GM21423 (cell line): Measurements from ENCODE around the gene CDH4.

Experiments used
- ATAC-seq: cut with Tn5 transposase; IDR thresholded peaks from one replicate; pipeline ENCODE4 v1.9.1; 2021; ENCODE audit warnings: mild to moderate bottlenecking, moderate library complexity; ENCODE audit not compliant: unreplicated experiment

CDH4 gene

DNA sequence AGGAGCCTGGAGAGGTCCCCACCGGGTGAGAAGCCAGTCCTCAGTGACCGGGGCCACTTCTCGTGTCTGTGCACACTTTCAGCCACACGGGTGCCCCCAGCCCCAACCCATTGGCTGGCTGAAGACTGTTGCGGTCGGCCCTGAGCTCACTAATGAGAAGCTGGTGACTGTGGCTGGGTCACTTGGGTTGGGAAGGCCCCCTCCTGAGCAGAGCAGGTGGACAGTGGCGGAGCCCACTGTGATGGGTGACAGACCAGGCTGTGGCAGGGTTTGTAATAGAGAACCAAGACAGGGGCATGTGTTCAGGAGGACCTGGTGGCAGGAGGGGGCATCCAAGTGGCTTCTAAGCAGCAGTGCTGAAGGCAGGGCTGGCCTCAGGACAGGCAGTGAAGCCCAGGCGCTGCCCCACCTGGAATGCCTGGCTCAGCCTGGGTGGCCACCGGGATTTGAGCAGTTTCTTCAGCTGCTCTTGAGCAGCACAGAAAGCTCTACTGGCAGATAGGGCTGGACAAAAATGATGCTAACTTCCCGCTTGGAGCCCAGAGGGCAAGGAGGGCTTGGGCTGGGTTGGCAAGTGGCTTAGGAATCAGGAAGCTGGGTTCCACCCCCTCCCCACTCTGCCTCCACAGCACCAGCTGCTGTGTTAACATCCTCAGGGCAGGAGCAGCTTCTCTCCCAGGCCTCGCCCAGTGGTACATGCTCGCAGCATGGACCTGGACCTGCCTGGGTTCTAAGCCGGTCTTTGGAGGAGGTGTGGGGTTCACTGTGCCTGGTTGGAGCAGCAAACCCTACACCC lies 256.4 kb downstream of the CDH4 start:
- no peak for ATAC-seq

DNA sequence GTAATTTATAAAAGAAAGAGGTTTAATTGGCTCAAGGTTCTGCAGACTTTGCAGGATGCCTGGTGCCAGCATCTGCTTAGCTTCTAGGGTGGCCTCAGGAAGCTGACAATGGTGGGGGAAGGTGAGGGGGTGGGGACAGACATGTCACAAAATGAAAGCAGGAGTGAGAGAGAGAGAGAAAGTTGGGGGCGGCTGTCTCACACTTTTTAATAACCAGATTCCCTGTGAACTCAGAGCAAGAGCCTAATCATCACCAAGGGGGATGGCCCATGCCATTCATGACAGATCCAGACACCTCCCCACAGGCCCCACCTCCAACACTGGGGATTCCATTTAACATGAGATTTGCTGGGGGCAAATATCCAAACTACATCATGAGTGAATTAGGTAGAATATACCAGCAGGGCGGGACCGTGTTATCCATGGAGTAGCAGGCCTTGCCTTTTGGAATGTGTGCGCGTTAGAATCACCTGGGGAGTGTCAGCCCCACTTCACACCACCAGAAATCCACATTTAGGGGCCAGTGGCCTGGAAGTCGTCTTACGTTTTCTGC lies 258.8 kb downstream of the CDH4 start:
- ATAC-seq: no peak

DNA sequence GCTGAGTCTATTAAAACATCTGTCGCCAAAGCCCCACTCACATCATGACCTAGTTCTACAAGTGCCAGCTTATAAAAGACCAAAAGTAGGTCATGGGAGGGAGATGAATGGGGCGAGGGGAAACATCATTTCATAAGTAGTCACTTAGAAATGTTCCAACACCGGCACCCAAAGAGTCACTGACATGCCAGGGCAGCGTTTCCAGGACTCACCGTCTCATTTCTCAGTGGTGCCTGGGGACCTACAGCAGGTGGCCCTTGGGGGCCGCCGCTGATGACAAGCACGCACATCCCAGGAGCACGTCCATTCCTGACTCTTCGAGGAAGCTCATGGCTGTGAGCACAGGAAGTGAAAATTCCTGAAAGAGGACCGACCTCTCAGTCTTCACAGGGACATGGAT lies 260.4 kb downstream of the CDH4 start:
- no peak for ATAC-seq

DNA sequence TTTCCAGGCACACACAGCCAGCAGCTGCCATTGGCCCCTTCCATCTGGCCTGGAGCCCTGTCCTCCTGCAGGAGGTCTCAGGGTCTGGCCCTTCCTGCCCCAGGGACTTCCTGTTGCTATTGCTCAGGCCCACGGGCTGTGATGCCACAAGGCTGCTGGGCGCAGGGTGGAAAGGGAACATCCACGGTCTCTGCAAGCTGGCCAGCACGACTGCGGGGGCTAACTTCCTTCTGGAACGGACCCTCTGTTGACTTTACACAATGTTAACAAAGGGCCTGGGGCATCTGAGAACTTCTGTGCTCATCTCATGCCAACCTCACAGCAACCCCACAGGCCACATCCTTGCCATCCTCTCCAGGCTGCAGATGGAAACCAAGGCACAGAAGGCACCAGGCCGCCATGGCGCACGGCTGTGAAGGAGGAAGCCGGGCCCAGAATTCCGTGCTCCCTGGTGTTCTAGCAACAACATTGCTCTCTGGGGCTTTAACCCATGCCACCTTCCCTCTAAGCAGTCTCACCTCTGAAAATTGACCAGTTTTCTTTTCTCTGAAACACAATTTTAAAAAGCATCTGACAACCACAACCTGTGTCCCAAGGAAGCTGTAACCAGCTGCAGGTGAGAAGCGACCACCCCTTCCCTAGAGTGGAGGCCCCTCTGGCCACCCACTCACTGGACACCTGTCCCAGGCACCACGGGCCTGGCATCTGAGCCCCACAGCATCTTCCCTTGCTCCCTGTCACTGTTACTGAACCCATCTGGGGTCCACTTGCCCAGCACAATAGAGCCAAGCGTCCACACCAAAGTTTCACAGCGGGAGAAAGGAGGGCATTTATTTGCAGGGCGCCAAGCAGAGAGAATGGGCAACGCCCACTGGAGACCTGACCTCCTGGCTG lies 261.3 kb downstream of the CDH4 start:
- ATAC-seq: no peak

DNA sequence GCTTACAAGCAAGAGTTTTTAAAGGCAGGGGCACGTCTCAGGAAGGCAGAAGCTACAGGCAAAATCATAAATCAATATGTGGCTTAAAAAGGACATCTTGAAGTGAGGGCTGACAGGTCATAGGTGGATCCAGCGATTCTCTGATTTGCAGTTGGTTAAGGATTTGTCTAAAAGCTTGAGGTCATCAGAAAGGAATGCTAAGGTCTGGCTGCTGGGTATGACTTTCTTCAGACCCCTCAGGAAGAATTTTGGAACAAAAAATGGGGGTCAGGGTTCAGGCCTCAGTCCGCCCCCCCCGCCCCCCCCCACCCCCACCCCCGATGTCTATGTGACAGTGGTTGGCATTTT lies 261.9 kb downstream of the CDH4 start:
- ATAC-seq: no peak

DNA sequence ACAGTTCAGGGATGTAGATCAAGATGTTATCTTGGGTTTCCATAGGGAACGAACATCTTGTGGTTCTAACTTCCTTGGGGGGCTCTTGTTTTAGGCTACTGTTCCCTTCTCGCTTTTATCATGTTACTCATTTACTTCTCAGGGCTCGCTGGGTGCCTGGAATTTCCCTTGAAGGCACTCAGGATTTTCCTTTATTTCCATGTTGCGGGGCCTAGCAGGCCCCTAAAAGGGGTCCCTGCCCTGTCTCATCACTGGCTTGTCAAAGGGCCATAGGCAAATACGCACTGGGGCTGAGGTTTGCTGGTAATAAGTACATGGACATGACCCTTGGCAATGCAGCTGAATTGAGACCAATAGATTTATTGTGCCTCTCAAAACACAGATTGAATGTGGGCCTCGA lies 262.3 kb downstream of the CDH4 start:
- no peak for ATAC-seq

DNA sequence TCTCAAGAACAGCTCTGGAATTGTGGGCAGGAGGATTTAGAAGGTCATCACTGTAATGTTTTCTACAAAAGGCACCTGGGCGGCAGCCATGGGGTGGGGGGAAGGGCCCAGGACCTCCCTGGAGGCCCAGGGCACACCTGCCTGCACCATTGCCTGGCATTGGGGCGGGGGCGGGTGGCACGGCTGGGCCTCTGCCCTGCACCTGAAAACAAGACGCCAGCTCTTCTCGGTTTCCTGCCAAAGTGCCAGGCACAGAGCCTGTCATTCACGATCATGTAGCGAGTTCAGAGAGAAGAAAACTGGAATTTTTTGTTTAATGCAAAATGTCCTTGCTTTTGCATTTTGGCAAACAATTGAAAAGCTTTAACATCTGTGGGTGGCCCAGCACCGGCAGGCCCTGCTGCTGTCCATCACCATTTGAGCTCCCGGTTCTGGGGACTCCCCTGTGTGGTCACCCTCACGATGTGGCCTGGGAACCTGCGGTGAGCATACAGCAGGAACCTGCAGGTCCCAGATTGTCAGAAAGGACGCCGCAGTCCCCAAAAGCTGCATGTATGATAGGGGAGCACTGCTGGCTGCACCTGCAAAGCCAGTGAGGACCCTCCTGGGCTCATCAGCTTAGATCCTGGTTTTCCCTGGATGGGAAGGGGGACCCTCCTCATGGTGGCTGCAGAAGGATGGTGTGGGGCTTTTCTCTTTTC lies 262.9 kb downstream of the CDH4 start:
- no peak for ATAC-seq

DNA sequence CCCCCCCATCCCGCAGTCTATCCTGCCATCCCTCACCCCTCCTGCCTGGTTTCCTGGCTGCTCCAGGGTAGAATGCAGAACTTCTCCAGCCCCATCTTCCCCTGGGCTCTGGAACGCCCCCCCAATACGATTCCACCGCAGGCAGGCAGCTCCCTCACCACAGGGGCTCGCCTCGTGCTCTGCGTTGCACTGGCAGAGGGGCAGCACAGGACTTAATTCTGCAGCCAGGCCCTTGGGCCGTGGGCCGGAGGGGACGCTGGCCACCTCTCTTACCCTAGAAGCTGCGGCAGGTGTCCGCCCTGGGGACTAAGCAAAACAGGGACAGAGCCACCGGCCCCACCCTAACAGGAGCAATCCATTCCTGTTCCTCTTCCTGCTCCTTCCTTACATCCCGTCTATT lies 263.9 kb downstream of the CDH4 start:
- no peak for ATAC-seq

DNA sequence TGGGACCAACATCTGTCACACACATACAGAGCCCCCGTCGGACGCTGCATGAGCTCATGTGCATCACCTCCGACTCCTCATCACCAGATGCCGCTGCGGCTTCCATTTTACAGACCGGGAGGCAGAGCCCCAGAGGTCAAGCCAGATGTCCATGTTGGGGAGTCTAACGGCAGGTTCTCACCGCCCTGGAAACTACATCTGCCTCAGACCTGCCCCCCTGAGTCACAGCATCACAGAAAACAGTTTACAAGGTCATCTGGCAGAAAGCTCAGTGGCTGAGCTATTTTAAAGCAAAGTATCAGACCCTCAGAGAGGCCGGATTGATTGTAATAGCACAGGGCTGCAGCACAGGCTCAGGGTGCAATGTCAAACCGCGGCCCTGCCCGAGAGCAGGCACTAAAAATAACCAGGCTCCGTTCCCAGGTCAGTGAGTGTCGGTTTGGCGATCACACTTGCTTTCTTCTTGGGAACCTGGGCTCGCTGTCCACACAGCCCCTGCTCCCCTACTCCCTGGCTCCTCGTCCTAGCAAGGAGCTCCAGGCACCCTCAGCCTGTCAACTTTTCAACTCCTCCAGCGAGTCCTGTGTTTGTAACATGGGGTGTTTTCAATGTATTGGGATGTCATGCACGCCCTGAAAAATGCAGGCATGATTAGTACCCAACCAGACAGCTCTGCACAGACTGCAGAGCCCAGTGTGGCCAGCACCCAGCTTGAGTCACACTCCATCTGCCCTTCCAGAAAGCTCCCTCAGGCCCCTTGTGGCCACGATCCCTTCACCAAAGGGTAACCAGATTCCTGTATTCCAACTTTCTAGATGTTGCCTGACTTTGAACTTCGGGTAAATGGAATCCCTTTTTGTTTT lies 264.5 kb downstream of the CDH4 start:
- ATAC-seq: no peak

DNA sequence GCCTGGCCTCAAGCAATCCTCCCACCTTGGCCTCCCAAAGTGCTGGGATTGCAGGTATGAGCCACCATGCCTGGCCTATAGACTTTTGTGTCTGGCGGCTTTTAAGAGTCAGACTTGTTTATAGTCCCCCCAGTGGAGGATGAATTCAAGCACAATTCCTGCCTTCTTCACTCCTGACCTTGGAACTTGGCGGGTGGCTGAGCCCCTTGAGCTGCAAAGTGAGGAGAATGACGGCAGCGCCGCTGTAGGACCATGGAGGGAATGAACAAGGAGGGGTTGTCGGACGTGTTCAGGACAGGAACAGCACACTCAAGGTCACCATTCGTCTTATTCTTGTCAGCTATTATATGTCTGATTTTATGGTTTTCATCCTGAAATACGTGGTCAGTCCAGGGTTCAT lies 265.4 kb downstream of the CDH4 start:
- ATAC-seq: no peak

DNA sequence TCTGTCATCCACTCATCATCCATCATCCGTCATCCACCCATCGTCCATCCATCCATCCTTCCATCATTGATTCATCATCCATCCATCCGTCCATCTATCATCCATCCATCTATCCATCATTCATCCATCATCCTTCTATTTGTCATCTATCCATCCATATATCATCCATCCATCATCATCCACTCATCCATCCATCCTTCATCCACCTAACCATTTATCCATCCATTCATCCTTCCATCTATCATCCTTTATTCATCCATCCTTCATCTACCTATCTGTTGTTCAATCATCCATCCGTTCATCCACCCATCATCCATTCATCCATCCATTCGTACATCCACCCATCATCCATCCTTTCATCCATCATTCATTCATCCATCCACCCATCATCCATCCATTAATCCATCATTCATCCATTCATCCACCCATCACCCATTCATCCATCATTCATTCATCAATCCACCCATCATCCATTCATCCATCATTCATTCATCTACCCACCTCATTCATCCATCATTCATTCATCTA lies 266.4 kb downstream of the CDH4 start:
- ATAC-seq: no peak

DNA sequence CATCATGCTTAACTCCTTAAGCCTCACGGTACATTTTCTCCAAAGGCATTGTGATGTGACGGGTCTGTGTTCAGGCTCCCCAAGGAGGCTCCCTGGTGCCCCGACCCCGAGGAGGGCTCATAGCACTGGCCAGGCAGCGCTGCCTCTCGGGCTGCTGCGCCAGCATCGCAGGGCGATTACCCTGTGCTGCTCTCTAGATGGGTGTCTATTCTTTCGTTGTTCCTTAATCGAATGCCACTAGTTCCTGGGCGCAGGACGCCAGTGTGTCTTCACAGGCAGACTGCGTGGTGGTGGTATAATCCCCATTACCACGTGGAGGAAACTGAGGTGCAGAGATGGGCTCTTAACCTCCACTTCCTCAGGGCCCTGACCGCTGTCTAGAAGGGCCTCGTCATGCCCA lies 267.4 kb downstream of the CDH4 start:
- ATAC-seq: no peak

DNA sequence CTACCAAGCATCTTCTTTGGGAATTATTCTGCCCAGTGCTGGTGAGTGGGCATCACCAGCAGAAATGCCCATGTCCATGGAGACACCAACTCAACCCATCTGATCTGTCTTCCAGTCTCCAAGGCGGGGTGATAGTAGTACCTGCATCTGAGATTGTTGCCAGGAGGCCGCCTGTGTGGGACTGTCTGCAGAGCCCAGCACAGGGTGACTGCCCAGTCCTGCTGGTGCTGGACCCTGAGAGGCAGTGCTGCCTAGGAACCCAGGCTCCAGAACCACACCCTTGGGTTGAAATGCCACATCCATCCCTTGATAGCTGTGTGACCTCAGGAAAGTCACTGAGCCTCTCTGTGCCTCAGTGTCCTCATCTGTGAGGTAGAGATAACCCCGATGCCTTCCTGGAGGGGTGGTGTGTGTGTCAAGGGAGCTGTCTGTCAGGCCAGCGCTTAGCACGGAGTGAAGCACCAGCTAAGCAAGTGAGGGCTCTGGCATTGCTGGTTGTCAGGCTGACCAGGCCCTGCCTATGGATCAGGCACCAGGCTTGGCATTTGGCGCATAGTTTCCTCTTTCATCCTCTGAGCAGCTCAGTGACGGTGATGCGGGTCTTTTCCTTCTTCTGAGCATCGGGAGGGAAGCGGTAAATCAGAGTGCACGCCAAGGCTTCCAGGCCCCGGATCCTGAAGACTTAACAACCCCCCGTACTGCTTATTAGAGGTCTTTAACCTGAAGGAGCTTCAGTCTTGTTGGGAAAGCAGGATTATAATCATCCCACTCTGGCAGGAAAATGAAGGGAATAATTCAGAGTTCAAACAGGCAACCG lies 268.2 kb downstream of the CDH4 start:
- ATAC-seq: no peak

DNA sequence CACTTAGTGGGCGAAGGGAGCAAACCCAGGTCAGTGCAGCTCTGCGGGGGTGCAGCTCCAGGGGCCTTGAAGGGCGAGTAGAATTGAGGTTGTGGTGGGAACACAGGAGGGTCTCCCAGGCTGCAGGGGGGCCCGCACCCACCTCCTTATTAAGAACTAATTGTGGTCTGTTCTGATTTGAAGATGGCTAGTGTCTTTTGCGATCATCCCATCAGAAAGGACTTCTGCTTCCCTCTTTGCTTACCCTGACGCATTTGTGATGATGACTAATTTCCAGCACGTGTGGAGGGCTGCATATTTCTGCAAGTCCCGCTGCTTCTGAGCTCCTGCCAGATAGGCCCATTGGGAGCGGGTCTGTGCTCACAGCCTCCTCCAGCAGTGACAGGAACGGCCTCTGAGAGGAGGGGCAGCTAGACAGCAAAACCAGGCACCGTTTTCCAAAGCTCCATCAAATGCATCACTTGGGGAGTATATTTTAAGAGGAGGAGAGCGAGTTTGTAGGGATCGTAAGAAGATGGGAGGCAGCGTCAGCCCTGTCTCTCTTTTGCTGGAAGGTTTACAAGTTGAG lies 268.9 kb downstream of the CDH4 start:
- no peak for ATAC-seq

DNA sequence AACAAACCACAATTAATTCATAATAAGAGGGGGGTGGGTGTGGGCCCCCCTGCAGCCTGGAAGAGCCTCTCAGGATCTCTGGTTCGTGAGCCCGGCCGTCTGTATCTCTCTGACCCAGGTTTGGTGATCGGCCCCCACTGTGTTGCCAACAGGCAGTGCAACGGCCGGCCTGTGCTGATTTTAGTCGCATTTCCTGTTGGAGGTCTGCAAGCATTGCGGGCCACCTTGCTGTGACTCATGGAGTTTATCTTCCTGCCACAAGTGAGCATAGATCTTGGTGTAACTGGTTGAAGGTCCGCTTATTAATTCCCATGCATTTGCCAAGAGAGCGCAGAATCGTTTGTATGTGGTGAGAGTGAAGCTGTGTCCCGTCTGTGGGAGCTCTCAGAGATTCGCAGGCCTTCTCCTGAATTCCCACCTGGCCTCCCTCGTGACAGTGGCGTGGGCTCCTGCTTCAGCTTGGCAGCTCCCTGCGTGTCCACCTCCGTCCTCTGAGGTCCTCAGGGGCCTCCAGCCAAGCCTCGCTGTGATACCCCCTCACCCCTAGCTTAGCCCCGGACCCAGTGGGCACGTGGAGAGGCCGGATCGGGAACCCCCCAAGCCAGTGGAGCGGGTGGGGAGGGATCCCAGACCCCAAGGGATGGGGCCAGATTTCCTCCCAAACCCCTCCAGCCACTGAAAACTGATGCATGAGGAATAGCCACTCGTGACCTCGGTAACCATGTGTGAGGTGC lies 269.8 kb downstream of the CDH4 start:
- no peak for ATAC-seq

DNA sequence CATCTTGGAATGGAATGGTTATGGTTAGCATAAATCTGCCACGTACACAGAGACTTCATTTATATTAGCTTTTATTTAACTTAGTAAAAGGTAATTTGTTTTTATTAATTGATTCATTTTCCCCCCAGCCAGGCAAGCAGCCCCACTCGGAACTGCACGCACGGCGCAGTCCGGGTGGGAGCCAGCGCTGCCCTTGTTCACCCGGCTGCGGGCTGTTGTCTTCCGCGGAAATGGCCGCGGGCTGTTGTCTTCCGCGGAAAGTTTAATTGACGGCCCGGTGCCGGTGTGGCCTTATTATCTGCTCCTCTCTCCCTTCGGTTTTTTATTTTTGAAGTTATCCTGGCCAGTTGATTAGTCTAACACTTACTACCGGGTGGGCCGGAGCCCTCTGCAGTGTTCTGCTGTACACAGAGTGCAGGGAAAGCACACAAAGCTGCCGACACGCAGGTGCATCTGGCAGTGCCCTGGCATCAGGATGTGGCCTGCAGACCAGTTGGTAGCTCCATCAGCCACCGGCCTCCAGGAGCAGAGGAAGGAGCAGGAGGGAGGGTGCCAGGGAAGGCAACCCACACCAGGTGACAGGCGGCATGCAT lies 270.5 kb downstream of the CDH4 start:
- no peak for ATAC-seq

DNA sequence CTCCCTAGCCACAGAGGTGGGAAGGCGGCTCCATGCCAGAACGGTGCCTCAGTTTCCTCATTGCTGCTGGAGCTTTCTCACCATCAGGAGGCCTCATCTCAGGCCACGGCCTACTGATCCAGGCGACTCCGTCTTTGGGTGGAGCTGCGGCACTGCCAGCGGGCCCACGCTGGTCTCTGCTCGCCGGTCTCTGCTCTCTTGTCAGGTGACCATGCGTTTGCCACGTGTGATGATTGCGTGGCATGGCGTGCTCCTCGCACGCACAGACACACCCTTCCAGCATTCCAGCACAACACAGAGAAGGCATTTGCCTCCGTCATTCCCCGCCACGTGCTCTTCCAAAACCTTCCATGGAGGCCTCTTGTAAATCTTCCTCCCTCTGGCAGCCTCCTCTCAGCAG lies 271.1 kb downstream of the CDH4 start:
- ATAC-seq: no peak
